ENCODE measurements around the gene FCRL5.

The FCRL5 gene

DNA sequence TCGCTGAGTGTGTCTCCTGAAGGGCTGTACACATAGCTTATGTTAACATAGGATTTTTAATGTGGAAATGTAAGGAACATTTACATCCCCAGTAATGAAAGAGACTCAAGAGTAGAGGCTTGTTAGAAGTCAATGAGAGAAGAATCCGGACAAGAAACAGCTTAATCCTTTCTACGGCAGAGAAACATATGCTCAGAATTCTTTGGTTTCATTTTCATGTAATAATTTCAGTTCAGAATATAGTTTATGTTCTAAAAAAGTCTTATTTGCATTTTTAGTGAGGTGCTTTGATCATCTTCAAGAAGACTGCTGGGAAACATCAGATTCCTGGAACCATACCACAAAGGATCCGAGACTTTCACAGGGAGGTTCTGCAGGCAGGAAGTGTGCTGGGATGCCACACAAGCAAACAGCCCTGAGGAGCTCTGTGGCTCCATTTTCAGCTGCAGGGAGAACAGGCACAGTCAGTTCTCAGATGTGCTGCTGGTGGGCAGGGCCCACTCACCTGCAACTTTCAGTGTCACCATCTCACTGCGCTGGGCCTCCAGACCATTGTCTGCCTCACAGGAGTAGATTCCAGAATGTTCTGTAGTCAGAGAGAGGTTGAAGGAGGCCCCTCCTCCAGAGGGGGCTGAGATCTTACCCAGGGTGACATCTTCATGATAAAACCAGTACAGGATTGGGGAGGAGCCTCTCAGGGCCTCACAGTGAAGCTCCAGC is 28.4 kb downstream of the FCRL5 start:
- no peak for DNase-seq (ENCODE audit: low spot score)

DNA sequence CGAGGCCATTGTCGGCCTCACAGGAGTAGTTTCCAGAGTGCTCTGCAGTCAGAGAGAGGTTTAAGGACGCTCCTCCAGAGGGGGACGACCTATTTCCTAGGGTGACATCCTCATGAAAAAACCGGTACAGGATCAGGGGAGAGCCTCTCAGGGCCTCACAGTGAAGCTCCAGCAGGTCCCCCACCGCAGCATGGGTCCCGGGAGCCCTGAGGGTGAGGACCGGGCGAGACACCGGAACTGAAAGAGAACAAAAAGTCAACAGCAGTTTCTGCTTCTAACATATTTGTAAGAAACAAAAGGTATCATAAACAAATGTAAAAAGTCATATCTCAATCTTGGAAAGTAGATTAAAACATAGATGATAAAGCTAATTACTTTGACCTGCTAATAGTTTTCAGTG is 31.3 kb downstream of the FCRL5 start:
- DNase-seq (ENCODE audit: low spot score) = no peak

DNA sequence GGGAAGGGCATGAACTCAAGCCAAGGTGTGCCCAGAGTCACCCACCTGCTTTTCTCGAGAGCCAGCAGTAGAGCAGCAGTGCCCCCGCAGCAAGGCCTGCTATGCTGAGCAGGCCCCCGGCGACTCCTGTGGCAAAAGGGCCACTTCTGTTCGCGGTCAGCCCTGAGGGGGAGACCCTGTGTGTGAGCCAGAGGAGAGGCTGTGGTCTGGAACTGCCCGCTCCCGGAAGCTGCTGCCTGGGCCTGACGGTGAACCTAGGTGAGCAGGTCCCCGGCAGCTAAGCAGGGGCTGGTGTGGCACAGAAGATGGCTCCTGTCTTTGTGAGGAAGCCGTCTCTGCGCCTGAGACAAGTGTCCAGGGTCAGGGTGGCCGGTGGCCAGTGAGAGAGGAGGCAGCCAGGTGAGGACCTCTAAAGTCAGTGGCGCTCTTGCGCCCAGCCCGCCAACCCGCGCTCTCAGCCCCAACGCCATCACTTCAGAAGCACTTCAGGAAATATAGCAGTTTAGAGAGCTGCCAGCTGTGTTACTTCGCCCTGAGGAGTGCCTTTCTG is 31.9 kb downstream of the FCRL5 start:
- no peak for DNase-seq (ENCODE audit: low spot score)

DNA sequence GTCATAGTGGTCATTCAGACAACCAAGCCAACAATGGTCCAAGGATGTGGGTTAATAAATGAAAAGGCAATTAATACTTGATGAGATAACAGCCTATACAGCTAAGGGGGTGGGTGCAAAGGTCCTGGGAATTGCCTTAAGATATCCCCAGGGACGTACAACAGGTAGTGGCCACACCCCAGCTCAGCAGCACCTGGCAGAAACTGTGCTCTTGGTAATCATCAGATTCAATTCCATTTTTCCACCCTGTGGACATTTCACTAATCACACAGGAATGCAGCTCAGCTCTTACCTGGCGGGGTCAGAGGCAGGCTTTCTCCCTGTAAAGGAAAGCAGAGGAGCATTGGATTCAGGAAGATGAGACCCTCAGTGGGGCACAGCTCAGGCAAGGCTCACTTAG is 32.9 kb downstream of the FCRL5 start:
- DNase-seq (ENCODE audit: low spot score) = no peak

DNA sequence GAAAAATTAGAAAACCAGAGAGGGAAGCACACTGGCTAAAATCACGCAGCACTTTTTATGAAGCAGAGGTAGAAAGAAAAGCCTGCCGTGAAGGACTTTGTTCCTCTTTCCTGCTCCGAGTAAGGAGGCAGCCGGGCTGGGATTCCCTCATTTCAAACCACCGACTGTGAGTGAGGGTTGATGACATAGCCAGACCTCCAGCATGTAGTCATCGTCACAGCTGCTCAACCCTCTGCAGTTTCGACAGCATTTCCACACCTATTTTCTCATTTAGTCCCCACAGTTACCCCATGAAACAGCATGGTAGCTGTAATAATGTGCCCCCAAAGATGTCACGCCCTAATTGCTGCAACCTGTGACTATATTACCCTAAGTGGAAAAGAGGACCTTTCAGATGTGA is 35.3 kb downstream of the FCRL5 start:
- no peak for DNase-seq (ENCODE audit: low spot score)

DNA sequence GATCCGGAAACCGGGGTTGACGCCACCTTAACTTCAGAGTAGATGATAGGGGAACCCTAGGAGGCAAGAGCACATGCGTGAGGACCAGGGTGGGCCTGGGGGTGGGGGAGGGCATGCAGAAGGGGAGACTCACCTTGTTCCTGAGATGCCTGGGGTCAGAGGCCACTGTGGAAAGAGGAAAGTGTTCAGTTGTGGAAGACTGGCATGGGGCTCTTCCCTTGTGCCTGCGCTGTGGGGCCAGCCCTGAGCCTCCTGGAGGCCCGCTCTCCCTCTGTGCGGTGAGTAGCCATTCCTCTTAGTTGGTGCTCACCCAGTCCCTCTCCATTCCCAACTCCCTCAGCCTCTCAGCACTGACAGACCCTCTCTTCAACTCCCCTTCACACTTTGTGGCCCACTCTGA is 36.6 kb downstream of the FCRL5 start:
- no peak for DNase-seq (ENCODE audit: low spot score)

DNA sequence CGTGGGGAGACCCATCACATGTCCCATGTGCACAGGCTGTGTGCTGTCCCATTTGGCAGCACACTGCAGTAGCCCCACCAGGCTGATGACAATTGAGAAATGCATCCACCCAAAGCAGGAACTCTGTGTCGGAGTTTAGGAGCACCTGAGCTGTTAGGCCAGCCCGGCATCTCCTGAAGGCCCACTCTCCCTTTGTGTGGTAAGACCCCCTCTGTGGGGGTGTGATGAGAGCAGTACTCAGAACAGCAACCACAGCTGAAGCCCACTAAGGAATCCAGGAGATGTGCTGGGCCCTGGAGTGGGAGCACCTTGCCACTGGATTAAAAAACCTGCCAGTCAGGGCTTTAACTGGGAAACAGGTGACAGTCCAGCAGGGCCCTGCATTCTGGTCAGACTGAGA is 37.2 kb downstream of the FCRL5 start:
- DNase-seq (ENCODE audit: low spot score) = no peak

DNA sequence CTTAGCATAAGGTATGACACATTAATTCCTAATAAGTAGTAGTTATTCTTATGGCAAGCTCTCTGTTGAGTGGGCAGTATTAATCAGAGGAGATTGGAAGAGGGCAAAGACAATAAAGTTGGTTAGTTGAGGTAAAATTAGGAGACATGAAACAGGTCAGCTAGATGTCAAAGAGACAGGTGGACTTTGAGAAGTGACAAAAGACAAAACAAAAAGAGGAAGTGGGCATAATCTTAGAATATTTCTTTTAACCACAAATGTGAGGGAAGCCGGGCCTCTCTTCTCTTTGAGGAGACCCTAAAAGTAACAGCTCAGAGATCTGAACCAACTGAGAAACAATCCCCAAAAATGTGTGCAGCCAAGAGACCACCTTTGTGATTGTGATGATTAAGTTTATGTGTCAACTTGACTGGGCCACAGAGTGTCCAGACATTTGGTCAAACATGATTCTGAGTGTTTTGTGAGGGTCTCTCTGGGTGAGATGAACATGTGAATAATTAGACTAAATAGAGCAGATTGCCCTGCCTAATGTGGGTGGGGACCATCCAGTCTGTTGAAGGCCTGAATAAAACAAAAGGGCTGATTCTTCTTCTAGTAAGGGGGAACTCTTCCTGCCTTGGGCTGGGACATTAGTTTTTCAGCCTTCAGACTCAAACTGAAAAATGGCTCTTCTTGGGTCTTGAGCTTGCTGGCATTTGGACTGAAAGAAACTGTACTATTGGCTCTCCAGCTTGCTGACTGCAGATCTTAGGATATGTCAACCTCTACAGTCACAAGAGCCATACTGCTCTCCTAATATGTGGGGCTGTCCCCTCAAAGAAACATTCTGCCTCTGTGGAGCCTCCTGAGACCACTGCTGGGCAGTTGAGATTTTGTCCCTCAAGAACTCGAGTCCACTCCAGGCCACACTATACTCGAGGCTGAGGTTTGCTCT is 40.0 kb downstream of the FCRL5 start:
- no peak for DNase-seq (ENCODE audit: low spot score)

DNA sequence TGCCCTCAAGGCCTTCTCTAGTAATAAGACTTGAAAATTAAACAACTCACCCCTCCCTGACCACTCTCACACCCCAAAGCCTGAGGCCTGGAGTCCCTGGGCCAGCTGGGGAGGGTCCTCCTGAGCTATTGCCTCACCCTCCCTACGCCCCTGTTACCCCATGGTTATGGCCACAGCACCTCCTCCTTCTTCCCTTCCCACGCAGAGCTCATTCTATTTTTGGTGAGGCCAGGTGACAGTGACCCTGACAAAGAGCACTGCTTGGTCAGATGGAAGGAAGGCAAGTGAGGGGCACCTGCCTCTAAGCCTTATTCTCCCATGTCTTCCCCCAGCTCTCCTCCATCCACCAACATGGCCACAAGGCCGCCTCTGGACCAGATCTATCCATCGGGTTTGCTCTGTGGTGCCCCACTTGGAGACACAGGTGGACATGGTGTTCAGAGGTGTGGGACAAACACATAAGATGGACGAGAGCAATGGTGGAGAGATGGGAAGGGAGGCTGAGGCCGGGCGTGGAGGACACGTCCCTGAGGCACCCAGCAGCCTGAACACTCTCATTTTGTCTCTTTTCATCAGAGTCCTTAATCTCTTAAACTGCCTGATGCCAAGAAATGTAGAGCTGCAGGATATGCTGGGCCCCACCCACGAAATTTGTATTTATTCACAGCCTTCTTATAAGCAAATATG is 42.6 kb downstream of the FCRL5 start:
- DNase-seq (ENCODE audit: low spot score) = no peak

DNA sequence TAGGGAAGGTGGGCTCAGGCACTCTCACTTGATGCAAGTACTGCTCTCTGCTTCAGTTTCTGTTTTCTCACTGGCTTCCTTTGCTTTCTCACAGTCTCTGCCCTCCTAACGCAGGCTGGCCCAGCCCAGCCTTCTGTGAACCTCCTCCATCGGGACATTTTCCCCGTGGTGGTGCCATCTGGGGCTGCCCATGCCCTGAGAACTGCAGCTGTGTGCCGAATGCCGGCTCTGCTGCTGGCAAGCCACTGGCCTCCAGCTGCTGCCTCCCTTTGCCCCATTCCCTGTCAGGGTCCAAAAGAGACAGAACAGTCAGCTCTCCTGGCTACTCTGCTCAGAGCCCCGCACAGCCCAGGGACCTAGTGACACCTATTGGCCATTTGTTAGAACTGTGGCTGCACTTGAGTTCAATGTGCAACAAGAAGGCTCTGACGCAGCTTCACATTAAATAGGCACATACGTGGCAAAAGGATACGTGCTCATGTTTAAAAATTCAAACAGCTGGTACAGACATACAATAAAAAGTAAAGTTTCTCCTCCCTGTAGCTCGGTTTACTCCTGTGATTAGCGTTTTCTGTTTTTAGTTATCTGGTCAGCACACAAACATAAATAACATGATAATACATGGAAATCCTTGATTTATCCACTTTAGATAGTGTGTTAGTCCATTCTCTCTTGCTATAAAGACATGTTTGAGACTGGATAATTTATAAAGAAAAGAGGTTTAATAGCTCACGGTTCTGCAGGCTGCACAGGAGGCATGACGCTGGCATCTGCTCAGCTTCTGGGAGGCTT is 46.6 kb downstream of the FCRL5 start:
- peak; percentile 80 for DNase-seq (ENCODE audit: low spot score)

DNA sequence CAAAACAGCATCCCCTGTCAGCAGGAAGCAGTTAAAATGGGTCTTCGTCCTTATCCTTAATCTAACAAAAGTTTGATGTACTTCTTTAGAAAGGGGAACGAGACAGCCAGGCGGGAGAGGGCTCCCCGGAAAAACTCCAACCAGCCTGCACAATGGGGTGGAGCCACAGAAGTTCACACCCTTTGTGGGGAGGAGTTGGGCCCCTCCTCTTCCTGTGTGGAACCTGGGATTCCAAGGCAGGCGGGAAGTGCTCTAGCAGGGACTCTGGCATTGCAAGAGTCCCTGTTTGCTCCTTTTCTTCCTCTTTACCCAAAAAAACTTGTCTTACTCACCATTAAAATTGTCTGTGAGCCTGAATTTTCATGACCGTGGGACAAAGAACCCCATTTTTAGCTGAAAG is 47.7 kb downstream of the FCRL5 start:
- no peak for DNase-seq (ENCODE audit: low spot score)

DNA sequence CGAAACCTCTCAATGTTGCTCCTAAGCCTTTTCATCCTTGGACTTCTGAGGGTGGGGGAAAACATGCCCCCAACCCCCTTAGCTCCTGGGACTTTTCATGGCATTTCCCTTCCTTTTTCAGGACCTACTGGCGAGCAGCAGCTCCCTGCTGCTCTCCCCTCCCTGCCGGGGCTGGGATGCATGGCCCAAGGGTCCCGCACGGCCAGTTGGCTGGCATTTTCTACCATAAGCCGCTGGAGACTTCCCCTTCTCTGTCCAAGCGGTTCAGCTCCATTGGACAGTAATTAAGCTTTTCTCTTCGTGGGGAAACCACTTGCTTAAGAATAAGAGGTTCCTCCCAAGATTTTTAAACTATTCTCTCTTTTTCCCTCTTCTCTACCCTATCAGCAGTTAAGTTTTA is 52.8 kb downstream of the FCRL5 start:
- no peak for DNase-seq (ENCODE audit: low spot score)

DNA sequence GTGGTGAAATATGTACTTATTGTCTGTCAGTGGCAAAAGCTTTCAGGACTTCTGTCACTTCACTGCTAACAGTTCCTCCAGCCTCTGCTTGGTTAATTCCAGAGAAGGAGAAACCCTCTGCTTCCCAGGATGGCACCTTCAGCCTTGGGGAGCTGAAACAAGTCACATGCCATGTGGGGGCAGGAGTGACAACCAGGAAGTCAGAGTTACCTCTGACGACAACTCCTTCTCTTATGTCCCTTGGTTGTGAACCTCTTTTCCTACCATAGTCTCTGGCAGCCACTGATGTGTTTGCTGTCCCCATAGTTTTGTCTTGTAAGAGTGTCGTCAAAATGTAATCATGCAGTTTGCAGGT is 53.6 kb downstream of the FCRL5 start:
- DNase-seq (ENCODE audit: low spot score) = no peak

DNA sequence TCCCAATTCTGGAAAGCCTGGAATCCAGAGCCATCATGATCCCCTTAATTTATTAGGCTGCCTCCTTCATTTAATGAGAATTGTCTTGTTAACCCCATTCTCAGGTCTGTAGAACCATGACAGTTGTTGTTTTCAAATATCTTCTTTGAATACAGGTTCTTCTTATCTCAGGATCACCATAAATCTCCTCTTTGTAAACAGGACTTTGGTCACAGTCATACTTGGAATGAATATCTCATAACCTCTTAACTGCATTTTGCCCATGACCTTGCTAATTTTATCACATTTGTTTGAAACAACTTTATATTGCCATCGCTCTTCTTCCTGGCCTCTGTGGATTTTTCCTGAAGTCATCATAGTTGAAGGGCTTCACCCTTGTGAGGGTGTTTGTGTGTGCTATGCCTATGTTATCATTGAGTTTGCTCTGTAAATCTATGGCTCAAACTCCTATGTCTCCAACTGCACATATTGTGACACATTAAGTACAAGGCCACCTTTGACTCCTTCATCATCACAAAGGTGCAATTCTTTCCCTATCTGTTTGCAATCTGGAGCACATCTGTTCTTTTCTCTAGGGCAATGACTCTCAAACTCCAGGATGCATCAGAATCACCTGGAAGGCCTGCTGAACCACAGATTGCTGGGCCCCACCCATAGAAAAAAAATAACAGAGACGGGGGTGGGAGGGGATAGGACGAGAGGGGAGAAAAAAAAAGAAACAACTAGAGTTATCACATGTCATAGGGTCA is 54.2 kb downstream of the FCRL5 start:
- DNase-seq (ENCODE audit: low spot score) = no peak

DNA sequence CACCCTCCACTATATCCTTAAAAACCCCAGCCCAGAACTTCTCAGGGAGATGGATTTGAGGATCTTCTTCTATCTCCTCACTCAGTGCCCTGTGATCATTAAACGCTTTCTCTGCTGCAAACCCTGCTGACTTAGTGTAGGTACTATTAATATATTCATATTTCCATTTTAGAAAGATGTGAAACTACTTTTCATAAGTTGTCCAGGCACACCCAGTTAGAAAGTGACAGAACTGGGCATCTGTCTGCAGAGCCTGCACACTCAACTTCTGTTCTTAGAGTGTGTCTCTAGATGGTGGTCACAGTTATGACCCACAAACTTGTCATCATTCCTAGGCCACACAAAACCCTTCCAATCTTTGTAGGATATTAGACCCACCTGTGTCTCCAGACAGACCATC is 55.0 kb downstream of the FCRL5 start:
- DNase-seq (ENCODE audit: low spot score) = no peak

DNA sequence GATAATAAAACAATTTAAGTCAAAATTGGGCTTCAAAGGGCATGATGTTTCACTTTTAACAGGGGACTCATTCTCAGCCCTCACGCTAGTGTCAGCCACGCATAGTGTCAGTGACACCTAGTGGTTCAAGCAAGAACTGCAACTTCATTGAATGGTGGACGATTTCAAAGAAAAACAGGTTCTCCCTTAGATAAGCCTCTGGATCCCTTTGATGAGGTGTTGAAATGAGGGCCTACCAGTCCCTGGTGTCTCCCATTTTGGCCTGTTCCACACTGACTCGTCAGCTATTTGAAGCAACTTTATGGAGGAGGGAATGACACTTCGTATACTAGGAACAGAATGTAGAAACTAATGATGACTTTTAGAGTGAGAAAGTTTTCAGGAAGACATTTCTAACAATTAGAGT is 56.2 kb downstream of the FCRL5 start:
- DNase-seq (ENCODE audit: low spot score) = peak; percentile 56

DNA sequence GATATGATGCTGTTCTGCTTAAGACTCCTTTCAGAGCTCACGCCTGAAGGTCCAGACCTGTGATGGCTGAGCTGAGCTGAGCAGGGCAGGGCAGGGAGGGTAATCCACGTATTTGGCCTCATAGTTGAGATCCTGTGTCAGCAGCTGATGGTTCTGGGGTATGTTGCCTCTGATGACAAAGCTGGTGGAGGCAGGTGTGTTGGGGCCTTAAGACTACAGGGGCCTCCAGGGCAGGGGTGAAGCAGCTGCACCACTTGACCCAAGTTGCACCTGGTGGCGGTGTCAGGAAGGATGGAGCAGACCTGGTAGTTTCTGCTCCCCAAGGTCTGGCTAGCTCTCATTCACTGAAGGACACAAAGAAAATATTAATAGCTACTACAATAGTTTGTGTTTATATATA is 57.0 kb downstream of the FCRL5 start:
- DNase-seq (ENCODE audit: low spot score) = no peak

DNA sequence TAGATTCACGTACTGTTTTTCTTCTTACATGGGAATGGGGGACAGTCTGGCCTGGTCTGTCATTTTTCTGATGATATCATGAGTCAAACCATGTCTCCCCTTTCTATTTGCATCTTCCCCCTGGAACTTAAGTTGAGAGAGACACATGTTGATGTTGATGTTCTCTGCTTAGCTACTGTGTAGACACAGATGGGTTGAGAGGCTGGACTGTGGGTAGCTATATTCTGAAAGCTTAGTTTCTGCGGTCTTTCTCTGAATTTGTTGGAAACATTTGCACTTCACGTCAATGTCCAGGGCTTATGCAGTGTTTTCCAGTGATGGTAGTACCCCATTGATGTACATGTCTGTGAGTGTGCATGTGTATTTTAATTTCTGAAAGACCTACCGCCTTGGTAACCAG is 58.2 kb downstream of the FCRL5 start:
- no peak for DNase-seq (ENCODE audit: low spot score)

DNA sequence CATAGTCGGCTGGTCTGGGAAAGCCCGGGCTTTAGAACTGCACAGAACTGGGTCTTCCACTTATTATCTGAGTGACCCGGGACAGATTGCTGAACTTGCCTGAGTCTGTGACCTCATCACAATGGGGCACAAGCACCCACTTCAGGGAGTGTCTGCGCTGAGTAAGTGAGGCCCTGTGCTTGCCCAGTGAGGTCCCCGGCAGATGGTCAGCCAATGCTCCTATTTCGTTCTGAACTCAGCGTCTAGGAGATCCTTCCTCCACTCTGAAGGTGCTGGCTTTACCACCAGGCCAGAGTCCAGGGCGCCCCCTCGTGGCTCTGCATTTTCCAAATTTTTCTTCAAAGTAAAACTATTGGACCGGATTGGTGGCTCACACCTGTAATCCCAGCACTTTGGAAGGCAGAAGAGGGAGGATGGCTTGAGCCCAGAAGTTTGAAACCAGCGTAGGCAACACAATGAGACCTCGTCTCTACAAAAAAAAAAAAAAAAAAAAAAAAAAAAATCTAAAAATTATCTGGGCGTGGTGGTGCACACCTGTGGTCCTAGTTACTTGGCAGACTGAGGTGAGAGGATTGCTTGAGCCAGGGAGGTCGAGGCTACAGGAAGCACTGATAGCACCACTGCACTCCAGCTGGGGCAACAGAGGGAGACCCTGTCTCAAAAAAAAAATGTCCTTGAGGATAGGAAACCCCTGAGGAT is 61.7 kb downstream of the FCRL5 start:
- peak; percentile 43 for DNase-seq (ENCODE audit: low spot score)

DNA sequence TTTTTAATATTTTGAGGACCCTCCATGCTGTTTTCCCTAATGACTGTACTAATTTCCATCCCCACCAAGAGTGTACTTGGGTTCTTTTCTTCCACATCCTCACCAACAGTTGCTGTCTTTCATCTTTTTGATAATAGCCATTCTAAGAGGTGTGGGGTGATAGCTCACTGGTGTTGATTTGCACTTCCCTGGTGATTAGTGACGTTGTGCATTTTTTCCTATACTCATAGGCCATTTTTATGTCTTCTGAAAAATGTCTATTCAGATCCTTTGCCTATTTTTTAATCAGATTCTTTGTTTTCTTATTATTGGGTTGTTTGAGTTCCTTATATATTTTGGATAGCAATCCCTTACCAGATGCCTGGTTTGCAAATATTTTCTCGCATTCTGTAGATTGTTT is 64.2 kb downstream of the FCRL5 start:
- DNase-seq (ENCODE audit: low spot score) = no peak

DNA sequence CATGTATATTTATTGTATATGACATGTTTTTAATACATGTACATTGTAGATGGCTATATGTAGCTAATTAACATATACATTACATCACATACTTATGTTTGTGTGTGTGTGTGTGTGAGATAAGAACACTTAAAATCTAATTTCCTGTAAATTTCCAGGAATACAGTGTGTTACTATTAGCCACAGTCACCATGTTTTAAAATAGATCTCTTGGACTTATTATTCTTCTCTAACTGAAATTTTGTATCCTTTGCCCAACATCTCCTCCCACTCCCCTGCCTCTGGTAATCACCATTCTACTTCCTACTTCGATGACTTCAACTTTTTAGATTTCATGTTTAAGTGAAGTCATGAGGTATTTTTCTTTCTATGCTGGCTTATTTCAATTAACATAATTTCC is 64.8 kb downstream of the FCRL5 start:
- DNase-seq (ENCODE audit: low spot score) = no peak

Measured in GM03348 (cell line).